Measurements from ENCODE around the gene ZC3H10.

- peak; percentile 24 for TF ChIP-seq POLR2A (IDR thresholded peaks at IDR 0.05)
- no peak for TF ChIP-seq CTCF (IDR thresholded peaks at IDR 0.05)
Observed at GRCh38 chr12:56158926-56159461, 40.9 kb downstream of the ZC3H10 start.
